GM19328 (cell line): ENCODE measurements around the gene PRKCQ.
"Not testable (repeated sequence)": the region's sequence is repeated elsewhere in the genome, so short reads cannot be mapped to it uniquely, and the experiment has no call there.

Source experiments
- ATAC-seq: cut with Tn5 transposase; IDR thresholded peaks from one replicate; pipeline ENCODE4 v1.9.1; 2021; ENCODE audit warnings: mild to moderate bottlenecking, moderate library complexity; ENCODE audit not compliant: unreplicated experiment

PRKCQ gene

DNA sequence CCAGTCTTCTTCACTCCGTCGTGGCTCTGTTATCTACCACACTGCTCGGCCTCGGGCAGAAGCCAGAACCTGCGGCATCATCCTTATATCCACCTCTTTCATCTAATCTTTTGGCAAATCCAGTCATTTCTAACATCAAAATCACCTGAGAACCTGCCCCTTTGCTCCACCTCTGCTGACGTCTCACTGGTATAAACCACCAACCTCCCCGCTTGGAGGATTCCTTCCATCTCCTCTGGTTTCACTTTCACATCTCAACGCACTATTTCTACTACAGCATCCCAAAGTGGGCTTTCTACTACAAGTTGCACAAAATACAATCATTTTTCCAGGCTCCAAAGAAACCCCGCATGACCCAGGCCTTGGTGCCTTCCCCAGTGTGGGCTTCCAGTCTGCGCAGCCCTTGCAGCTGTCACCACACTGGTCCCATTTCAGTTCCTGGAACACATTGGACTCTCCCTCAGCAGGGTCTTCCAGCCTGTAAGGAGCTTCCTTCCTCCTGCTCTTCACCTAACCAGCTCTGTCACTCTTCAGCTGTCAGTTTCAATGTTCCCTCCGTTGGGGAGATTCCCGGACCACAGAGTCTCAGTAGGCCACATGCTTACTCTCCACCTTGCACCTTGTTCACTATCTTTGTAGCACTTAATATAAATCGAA is 85.0 kb downstream of the PRKCQ start:
- ATAC-seq = no peak

DNA sequence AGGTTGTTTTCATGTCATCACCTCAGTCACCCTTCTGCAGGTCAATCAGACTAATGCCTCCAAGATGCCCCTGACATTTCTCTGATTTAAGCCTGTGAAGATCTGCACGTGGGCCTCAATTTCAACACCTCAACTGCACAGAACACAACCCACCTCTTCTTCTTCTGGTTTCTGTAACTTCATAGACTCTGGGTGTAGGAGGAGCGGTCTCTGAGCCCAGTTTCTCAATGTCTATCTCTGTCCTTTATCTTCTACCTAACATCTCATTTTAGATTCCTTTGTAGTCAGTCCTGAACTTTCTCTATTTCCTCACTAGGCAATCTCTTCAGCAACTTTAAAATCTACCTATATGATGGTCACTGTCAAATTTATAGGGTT is 85.6 kb downstream of the PRKCQ start:
- no peak for ATAC-seq

DNA sequence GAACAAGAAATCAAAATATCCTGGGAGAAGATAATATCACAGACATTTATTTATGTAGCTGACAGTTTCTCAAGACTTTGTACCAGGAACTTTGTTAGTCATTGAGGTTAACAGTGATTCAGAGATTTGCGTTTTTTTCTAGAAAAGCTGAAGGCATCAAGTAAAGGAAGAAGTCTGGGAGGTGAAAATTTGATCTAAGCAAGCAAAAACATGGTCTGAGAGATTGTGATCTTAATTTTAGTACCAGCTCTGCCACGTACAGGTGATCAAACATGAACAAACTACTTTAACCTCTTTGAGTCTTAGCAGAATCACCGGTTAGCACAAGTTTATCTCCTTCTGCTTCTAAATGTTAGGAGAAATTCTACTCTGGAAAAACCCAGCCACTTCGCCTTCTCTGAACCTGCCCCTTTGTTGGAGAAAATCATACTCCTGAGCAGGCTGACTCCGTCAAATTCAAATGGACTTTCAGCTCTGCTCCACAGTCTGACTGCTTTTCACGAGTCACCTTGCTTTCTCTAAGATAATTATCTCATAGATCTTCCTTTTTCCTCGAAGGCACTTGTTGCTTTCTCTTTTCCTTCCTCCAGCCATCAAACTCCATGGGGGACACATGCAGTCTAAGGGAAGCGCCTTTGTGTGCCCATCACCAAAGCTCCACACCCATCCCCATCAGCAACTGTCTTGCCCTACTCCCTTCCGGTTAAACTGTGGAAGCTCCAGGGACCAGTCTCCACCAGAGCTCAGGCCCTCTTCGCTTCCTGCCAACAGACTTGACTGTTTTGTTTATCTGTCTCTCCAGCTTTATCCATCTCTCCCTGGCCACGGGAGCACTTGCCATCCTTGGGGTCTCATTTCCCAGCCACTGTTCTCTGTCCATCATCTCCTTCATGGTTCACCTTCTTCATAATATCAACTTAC is 86.3 kb downstream of the PRKCQ start:
- no peak for ATAC-seq

DNA sequence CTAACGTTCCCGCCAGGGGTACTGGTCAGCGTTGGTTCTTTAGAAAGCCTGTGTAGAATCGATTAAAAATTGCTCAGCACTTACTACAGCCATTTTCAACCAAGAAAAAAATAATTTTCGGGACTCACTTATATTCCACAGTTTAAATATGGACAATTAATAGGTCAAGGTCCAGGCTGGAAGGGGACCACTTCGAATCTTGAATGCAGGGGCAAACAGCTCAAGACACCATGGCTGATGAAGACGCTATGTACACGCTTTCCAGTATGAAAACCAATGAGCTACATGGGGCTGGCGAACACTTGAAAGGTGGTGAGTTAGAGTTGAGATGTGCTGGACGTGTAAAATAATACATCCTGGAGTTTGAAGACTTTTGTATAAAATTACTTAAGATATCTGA is 87.2 kb downstream of the PRKCQ start:
- no peak for ATAC-seq

DNA sequence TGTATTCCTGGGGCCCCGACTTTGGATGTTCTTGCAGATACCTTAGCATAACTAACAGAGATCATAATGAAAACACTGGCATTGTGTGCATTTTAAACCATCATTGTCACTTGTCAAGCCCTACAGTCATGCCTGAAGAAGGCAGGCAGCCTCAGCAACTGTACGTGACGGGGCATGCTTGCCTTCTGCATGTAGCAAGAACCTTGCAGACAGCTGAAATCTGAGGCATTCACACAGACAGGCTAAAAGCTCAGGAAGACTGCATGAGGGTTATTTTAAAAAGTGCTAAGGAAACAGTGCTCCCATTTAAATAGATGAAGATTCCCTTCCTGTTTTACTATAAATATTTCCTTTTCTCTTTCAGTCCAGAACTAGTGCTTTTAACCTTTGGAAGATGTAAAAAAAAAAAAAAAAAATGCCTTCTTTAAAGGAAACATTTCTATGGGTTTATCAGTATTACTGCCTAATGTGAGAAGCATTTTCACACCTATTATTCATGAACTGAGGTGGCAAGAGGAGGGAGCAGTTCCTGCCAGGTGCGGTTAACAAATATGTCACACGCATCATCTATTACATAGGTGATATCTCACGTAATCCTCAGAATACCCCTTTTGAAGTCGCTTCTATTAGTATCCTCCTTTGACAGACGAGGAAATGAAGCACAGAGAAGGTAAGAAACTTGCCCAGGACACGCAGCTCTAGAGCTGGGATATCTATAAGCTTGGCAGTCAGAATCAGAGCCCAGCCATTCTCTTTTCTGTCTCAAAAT is 88.1 kb downstream of the PRKCQ start:
- no peak for ATAC-seq

DNA sequence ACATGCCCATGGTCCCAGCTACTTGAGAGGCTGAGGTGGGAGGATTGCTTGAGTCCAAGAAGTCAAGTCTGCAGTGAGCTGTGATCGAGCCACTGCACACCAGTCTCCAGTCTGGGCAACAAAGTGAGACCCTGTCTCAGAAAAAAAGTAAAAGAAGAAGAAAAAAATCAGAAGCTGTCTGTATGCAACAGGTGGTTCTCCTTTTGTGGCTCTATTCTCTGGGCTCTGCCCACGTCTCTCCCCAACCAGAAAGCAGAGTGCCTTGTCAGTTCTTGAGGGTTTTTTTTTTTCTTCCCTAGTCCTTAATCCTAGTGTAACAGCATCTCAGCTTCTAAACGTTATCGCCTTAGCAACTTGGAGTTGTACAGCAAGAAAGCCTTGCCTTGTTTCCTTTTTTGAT is 89.5 kb downstream of the PRKCQ start:
- ATAC-seq = no peak

DNA sequence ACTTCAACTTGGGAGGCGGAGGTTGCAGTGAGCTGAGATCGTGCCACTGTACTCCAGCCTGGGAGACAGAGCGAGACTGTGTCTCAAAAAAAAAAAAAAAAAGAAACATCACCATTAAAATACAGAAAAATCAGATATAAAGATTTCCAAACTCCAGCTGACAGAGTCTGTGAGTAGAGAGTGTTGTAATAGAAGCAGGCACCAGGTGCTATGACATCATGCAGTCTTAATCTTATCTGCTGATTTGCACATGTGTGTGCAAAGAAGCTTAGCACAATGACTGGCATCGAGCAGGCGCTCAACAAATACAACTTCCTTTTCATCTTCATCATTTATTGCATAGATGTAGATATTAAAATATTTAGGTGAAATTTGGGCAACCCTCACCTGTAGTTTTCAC is 92.2 kb downstream of the PRKCQ start:
- no peak for ATAC-seq

DNA sequence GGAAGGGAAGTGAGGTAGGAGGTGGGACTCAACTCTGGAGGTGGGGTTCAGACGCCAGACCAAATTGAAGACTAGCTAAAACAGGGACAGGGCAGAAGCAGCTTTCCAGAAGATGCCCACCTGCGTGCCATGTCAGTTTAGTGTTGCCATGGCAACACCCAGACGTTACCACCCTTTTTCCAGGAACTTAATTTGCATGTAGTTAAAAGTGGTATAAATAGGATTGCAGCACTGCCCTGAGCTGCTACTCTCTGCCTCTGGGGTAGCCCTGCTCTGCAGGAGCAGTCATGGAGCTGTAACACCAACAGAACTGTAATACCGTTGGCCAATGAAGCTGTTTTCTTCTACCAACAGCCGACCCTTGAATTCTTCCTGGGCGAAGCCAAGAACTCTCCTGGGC is 93.8 kb downstream of the PRKCQ start:
- no peak for ATAC-seq

DNA sequence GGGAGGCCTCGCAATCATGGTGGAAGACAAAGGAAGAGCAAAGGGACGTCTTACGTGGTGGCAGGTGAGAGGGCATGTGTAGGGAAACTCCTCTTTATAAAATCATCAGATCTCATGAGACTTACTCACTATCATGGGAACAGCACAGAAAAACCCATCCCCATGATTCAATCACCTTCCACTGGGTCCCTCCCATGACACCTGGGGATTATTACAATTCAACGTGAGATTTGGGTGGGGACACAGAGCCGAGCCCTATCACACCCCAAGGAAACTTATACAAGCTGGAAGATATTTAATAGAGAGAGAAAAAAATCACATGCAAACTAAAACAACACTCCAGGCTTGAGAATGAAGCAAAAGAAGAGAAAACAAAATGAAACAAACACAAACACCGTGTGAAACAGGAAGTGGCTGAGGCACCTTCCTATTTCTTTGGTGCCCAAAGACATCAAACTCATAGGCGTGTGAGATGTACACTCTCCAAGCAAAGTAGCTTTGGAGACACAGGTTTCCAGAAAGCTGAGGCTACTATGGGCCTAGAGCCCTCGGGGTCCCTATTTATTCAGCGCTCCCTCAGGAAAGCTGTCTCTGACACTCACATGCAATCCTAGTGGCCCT is 97.2 kb downstream of the PRKCQ start:
- no peak for ATAC-seq

DNA sequence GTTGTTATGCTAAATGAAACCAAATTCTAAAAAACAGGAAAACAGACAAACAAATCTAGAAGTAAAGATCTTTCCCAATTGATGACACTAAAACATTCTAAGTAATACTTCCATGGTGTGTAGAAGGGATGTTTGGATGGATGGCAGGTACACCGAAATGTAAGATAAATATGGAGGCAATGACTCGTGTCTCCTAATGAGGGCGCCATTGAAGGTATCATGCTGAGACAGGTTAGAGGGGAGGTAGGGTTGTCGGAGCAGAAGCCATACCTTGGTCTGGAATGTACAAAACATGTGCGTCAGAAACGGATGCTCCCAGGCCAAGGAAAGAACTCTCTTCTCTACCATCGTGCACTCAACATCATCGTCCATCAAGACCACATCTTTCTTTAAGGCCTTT is 101.4 kb downstream of the PRKCQ start:
- ATAC-seq = no peak

DNA sequence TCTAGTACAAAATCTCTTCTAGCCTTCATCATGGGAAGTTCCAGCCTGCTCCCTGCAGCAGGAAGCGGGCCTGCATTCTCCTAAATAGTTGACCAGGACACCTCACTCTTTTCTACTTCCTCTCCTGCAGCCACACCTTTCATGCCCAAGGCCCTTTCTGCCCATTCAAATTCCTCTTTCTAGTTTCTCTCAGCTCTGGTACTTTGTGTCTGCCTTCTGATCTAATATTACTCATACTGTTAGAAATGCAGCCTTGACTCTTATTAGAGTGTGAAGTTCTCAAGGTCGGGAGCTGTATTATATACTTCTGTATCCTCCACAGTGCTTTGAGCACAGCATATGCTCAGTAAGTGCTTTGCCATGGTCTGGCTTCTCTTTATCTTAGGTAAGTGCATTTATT is 103.1 kb downstream of the PRKCQ start:
- no peak for ATAC-seq

DNA sequence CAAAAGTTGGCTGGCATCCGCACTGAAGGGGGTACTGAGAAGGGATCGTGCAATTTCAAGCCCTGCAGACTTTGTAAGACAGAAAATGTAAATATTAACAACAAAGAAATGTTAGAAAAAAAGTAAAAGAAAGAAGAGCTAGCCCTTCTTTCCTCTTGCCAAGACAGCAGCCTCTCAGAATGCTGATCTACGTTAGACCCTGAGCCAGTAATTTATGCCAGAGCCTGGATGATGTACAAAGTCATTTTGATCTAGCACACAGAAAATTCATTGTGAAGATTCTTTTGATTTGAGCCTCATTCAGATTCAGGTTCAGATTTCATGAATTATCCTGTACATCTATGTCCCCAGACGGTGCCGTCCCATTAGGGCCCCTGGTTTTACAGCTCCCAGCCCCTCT is 105.2 kb downstream of the PRKCQ start:
- ATAC-seq = no peak

DNA sequence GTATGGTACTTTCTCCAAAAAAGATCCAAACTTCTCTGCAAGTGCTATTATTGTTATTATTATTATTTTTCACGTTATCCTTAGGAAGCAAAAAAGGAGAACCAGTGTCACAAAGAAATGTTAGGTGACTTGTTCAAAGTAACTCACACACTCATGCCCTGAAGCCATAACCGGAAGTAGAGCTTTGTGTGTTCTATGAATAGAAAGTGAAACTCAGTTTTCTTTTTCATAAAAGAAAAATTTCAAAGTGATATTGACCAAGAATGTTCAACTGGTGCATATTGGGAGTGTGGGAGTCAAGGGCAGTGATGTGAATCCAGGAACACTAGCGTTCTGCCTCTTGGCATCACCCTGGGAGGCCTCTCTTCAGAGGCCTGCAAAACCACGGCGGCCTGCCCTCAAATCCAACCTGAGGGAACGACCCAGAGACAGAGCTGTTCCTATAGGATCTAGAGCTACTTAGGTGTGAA is 106.1 kb downstream of the PRKCQ start:
- no peak for ATAC-seq

DNA sequence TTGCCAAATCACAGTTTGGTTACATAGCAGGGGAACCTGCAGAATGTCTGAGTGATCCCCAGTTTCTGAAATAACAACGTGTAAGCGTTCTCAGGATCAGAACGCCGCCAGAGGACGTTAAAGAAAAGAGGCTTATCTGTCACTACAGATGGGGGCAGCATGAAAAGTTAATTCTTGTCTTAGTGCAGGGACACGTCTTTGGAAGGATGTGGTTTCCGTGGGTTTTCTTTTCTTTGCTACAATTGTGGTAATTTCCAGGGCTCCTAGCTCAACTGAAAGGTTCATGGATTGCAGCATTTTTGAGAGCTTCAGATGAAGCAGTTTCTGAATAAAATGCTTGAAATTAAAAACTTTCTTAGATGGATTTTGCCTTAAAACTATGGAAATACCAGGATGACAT is 106.6 kb downstream of the PRKCQ start:
- no peak for ATAC-seq

DNA sequence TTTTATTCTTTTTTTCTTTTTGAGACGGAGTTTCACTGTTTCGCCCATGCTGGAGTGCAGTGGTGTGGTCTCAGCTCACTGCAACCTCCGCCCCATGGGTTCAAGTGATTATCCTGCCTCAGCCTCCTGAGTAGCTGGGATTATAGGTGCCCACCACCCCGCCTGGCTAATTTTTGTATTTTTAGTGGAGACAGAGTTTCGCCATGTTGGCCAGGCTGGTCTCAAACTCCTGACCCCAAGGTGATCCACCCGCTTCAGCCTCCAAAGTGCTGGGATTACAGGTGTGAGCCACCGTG is 107.4 kb downstream of the PRKCQ start:
- not testable (repeated sequence) for ATAC-seq

DNA sequence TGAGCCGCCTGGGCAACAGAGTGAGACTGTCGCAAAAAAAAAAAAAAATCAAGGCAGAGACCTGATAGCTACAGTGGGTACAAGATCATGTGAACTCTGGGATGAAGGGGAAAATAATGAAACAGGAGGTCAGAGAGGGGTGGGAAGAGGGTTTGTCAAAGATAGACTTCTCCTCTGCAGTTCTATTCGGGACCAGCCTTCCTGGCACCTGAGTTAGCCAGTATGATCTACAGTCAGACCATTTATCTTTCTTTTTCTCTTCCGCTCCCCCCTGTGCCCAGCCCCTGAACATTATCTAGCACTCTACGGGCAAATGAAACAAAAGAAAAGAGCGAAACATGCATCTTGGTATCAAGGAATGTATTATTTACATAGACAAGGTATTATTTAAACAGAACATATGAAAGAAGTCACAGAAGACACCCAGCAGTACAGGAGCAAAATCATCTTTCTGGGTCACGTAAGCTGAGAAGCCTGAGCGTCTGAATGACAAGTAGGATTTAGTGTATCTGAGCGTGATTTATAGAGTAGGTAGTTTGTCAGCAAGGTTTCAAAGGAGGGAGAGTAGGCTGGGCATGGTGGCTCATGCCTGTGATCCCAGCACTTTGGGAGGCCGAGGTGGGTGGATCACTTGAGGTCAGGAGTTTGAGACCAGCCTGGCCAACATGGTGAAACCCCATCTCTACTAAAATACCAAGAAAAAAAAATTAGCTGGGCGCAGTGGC is 109.0 kb downstream of the PRKCQ start:
- ATAC-seq = no peak

DNA sequence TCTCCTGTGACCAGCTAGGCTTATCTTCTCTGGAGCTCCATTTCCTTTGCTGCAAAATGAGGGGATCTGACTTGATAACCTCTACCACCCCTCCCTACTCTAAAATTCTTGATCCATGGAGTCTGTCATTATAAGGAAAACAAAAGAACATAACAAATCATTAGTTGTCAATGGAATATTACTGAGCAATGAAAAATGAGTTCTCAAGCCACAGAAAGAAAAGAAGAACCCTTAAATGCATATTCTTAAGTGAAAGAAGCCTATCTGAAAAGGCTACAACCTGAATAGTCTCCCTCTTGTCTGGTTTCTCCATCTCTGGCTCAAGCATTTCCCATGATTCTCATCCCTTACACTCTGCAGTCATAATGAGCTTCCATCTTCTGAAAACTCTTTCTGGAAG is 110.4 kb downstream of the PRKCQ start:
- no peak for ATAC-seq

DNA sequence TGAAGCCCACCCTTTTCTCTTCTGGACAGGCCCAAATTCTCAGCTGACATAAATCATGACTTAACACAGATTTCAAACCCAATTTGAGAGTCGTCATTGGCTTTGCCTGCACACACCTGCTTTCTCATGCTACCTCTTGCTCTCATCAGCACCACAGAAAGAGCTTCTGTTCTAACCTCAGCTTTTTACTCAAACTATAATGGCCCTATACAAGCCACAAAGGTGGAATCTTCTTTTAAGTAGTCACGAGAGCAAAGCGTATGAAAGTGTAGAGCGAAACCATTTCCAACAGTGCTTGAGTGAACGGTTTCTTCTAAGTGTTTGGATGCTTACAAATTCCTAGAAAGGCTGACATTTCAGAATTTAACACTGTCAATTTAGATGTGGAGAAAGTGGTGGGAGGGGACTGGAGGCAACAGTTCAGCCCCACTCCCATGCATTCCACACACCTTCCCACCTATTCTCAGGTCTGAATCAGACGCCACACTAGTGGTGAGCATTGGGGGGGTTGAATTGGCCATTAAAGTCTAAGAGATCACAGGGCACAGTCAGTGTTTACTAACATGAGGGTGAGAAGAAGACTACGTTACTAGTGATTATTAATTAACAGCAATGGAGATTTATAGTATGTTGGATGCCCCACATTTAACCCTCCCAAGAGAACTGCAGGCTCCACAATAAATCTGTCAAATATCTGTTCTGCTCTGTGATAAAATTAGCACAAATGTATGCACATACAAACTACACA is 114.0 kb downstream of the PRKCQ start:
- ATAC-seq = no peak

DNA sequence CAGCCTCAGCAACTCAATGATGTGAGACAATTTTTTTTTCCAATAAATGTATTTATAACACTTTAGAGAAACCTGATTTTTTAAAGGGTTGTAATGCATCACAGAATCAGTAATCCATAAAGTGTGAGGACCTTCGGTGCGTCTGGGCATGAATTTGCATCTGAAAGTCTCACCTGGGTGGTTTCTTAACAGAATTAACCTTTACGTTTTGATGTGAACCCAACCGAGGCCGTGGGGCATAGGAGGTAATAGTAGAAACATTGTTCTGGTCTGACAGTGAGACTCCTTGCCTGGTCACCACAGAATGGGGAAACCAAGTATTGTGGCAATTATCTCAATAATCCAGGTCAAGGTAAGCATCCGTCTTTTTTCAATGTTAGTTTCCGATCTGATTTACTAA is 114.6 kb downstream of the PRKCQ start:
- no peak for ATAC-seq

DNA sequence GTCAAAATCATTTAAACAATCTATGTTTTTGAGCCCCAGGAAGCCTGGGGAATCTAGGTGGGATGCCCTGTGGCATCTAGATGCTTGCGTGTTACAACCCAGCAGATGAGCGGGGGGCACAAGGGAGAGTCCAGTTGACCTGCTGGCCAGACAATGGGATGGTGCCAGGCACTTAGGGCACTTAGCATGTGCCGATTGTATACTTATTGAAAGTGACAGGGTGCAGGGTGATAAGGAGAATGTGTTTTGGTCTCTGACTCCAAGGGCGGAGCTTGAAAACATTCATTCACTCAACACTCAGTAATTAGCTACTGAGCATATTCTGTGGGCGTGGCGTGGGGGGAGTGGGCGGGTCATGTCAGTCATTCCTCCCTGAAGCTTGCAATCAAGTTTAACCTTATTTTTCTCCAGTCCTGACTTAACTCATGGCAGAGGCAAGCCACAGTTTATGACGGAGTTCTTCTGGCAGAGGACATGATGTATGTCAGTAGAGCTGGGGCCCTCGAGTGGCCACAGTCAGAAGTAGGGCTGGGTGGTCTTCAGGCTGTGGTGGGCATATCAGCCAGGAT is 115.1 kb downstream of the PRKCQ start:
- ATAC-seq = no peak
